CD4-positive, alpha-beta T cell (primary cell): ENCODE results near the gene ACTR1A. TPM values are rescaled to one million over a fixed set of nuclear protein-coding genes. Genes with fewer than 3 reads are reported as not detected.

Experiments used
- ATAC-seq: fragments of 200-7000 bp; cut with Tn5 transposase; one replicate; pipeline ENCODE4 v1.10.0; 2022; ENCODE audit warnings: mild to moderate bottlenecking; ENCODE audit not compliant: poor library complexity
- CTCF ChIA-PET: fragments of 350-600 bp; sonication (Branson Sonifier 250); formaldehyde crosslinking; loops from one replicate; lab custom pipeline; 2021; ENCODE audit warnings: antibody characterized with exemption, inconsistent platforms; lab: Charles Lee
- POLR2A ChIA-PET: fragments of 350-600 bp; sonication (Branson Sonifier 250); formaldehyde crosslinking; loops from one replicate; lab custom pipeline; 2021; ENCODE audit warnings: antibody characterized with exemption, inconsistent platforms; lab: Charles Lee
- DNase-seq, 14 experiments: peaks; one replicate each; pipeline ENCODE4 v3.0.0-alpha.2; 2013 to 2020; ENCODE audit warnings: mixed read lengths in 2 of 14
- H3K27ac ChIP-seq, 2 donors: one replicate each; pipeline versions ENCODE4 v1.5.1 to v1.7.0; 2013; ENCODE audit warnings: low read length in 2 of 2, low read depth in 1 of 2, mild to moderate bottlenecking in 1 of 2
- H3K27me3 ChIP-seq, 2 experiments: 1 replicate in 1 of 2; 2 replicates in 1 of 2; pipeline versions ENCODE4 v1.6.1 to v1.7.0; 2013; ENCODE audit warnings: low read length in 2 of 2, control low read depth in 1 of 2, mild to moderate bottlenecking in 1 of 2, moderate library complexity in 1 of 2; ENCODE audit not compliant: insufficient read depth in 2 of 2, control insufficient read depth in 1 of 2
- H3K36me3 ChIP-seq: one replicate; pipeline ENCODE4 v1.6.1; 2013; ENCODE audit warnings: low read length, control low read depth; ENCODE audit not compliant: insufficient read depth
- H3K4me1 ChIP-seq: one replicate; pipeline ENCODE4 v1.6.1; 2013; ENCODE audit warnings: low read length, control low read depth; ENCODE audit not compliant: insufficient read depth
- H3K4me3 ChIP-seq: one replicate; pipeline ENCODE4 v1.5.1; 2013; ENCODE audit warnings: mild to moderate bottlenecking, low read length, moderate library complexity
- H3K9me3 ChIP-seq, 2 experiments: 1 replicate in 1 of 2; 2 replicates in 1 of 2; pipeline versions ENCODE4 v1.6.1 to v1.7.0; 2013; ENCODE audit warnings: low read length in 2 of 2, mild to moderate bottlenecking in 2 of 2, control low read depth in 1 of 2, moderate library complexity in 1 of 2; ENCODE audit not compliant: control insufficient read depth in 1 of 2, insufficient read depth in 1 of 2
- H3K27ac Mint-ChIP-seq: one replicate; pipeline ENCODE4 v1.8.0; 2020; ENCODE audit warnings: mixed read lengths
- H3K27me3 Mint-ChIP-seq: one replicate; pipeline ENCODE4 v1.8.0; 2021; ENCODE audit warnings: mixed read lengths
- H3K36me3 Mint-ChIP-seq: one replicate; pipeline ENCODE4 v1.8.0; 2021; ENCODE audit warnings: low read depth, mixed read lengths
- H3K4me1 Mint-ChIP-seq: one replicate; pipeline ENCODE4 v1.8.0; 2021; ENCODE audit warnings: low read depth, mixed read lengths
- H3K4me3 Mint-ChIP-seq: one replicate; pipeline ENCODE4 v1.8.0; 2020; ENCODE audit warnings: mild to moderate bottlenecking, mixed read lengths
- H3K9me3 Mint-ChIP-seq: one replicate; pipeline ENCODE4 v1.8.0; 2020; ENCODE audit warnings: mixed read lengths
- CTCF ChIP-seq: fragments of 200-600 bp; IDR thresholded peaks from one replicate; pipeline ENCODE4 v1.8.0; 2022; ENCODE audit warnings: antibody characterized with exemption, mild to moderate bottlenecking
- intact Hi-C, 2 experiments: fragments of 100-400 bp; cut with DNase I in 1 of 2; cut with micrococcal nuclease in 1 of 2; formaldehyde crosslinking; loops; one replicate each; pipeline versions ENCODE4 v1.15.1 to v1.9.0; 2023 to 2025; cut with DNase I, micrococcal nuclease
- total RNA-seq, 174 experiments: library from RNA in 2 of 174; stranded (reverse) in 2 of 174; gene quantifications; one replicate each; pipeline ENCODE4 v1.2.3 and lab custom pipeline; 2021 to 2026

Gene ACTR1A
- total RNA-seq, 2 experiments from 2014 or later = 43.3 to 46.3 TPM

GRCh38 chr10:102504179-102504975, 1.9 kb upstream of the ACTR1A start:
- no peaks in the 10 kb centered on the region for H3K27me3 Mint-ChIP-seq
- H3K36me3 Mint-ChIP-seq = peaks cover 21% of the 10 kb centered on the region
- ChIA-PET POLR2A (interaction anchor here (0.7 to 5.1 kb wide), 15 partner anchors 16 to 259 kb away, joined by 3 to 28 read pairs (median 9); partner anchors contain the start of genes C10orf95, CUEDC2, FBXL15 and GBF1), CTCF (interaction anchor here (0.6 to 2.2 kb wide), 12 partner anchors 25 to 379 kb away, joined by 3 to 9 read pairs (median 4); partner anchors contain the start of genes CUEDC2 and FBXL15)
- peak overlapping the region; percentile 96 for H3K4me3 ChIP-seq
- no peaks in the 10 kb centered on the region for H3K27me3 ChIP-seq
- no peaks in the 10 kb centered on the region for H3K9me3 Mint-ChIP-seq
- no peak for ATAC-seq
- H3K27ac ChIP-seq = peak overlapping the region; percentile 63 to 66
- H3K4me1 Mint-ChIP-seq = peaks cover 41% of the 10 kb centered on the region
- H3K27ac Mint-ChIP-seq = no peak overlapping the region
- peaks cover 14% of the 10 kb centered on the region for H3K36me3 ChIP-seq
- H3K4me3 Mint-ChIP-seq = no peak overlapping the region
- peak in 10 of 14 experiments; percentile 4 to 64 (median 24) for DNase-seq
- H3K4me1 ChIP-seq = peaks cover 44% of the 10 kb centered on the region
- H3K9me3 ChIP-seq = no peaks in the 10 kb centered on the region
- TF ChIP-seq CTCF = no peak
- intact Hi-C loops = loop anchor here (2.0 to 10.0 kb wide), 10 partner anchors 52 to 688 kb away; partner anchors contain the start of genes BORCS7 (in 1 of the 2), C10orf95 (in 1 of the 2), CUEDC2 (in 1 of the 2) and FBXL15 (in 1 of the 2)

DNA sequence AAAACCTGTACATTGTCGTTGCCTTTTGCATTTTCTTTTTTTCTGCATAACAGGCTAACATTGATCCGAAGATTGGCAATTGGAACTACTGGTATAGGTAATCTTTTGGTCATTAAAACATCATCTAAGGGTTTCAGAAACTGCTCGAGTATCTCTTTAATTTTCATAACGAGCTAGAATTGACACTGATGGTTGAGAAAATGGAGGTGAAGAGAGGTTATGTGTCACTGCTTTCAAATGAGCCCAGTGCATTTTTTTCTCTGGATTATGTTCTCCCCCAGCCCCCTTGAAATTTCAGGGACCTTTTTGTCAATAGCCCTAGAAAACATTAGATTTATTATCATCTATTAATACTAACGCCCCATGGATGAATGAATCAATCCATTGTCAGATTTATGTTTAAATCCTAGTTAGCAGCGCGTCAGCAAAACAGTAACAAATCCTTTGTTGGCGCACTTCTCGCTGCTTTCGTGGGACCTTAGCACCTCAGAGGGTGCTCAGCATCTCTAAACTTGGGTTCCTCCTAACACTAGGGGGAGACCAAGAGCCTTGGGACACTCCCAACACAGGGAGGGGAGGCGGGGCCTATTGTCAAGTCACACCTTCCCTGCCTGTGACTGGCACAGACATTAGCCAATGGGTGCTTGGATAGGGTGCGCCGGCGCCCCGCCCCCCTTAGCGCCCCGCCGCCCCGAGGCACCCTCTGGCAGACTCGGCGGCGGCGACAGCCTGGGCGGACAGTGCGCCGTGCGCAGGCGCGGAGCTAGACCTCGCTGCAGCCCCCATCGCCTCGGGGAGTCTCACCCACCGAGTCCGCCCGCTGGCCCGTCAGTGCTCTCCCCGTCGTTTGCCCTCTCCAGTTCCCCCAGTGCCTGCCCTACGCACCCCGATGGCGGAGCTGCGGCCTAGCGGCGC, 1.0 kb upstream of the ACTR1A start, which contains the start of gene SUFU:
SUFU (plus strand) TSS at position 709 of the 915 bp plus-strand sequence; CDS start at position 890, 181 bp downstream.
- TF ChIP-seq CTCF = peak; percentile 88
- ChIA-PET CTCF (interaction anchor here (0.6 to 2.2 kb wide), 10 partner anchors 25 to 378 kb away, joined by 3 to 9 read pairs (median 3); partner anchors contain the start of genes CUEDC2 and FBXL15), POLR2A (interaction anchor here (0.6 to 5.1 kb wide), 25 partner anchors 8 to 685 kb away, joined by 3 to 28 read pairs (median 5); partner anchors contain the start of genes ARL3, C10orf95, CUEDC2 and FBXL15)
- Mint-ChIP-seq H3K27me3 (no peaks in the 10 kb centered on the region), H3K36me3 (peaks cover 13% of the 10 kb centered on the region), H3K9me3 (no peaks in the 10 kb centered on the region), H3K27ac (no peak within 1 kb of the TSS), H3K4me1 (peaks cover 46% of the 10 kb centered on the region), H3K4me3 (no peak within 1 kb of the TSS)
- ATAC-seq (peak; percentile 67), DNase-seq (peak; percentile 94 to 100 (median 98))
- Histone ChIP-seq H3K9me3 (no peaks in the 10 kb centered on the region), H3K27me3 (no peaks in the 10 kb centered on the region), H3K4me1 (peaks cover 44% of the 10 kb centered on the region), H3K27ac (peak within 1 kb of the TSS; percentile 80 to 97), H3K4me3 (peak within 1 kb of the TSS; percentile 100), H3K36me3 (peaks cover 8% of the 10 kb centered on the region)
- intact Hi-C loops = loop anchor here (1.0 to 10.0 kb wide), 16 partner anchors 51 to 689 kb away; partner anchors contain the start of genes ARL3 (in 2 of the 2), NOLC1 (in 2 of the 2), SFXN2 (in 2 of the 2) and TRIM8 (in 2 of the 2)
